Activated CD4-positive, CD25-positive, alpha-beta regulatory T cell treated with anti-CD3 and anti-CD28 coated beads, Interleukin-2, amount 50 U/mL, for 72 hours (primary cell): ENCODE results near the gene NFAT5.
"Not testable (repeated sequence)": the region's sequence is repeated elsewhere in the genome, so short reads cannot be mapped to it uniquely, and the experiment has no call there.

Experiments used
- DNase-seq: peaks from one replicate; pipeline ENCODE4 v3.0.0; 2021

NFAT5 gene

GRCh38 chr16:69598045-69598444, 32.3 kb downstream of the NFAT5 start:
- no peak for DNase-seq

GRCh38 chr16:69599731-69600130, 34.0 kb downstream of the NFAT5 start:
- no peak for DNase-seq

GRCh38 chr16:69600202-69600601, 34.4 kb downstream of the NFAT5 start:
- DNase-seq, result no peak

- DNase-seq, result no peak
Observed at GRCh38 chr16:69601250-69601649, 35.5 kb downstream of the NFAT5 start.

- no peak for DNase-seq
Observed at GRCh38 chr16:69606985-69607384, 41.2 kb downstream of the NFAT5 start.

GRCh38 chr16:69607674-69608073, 41.9 kb downstream of the NFAT5 start:
- DNase-seq, result no peak

- DNase-seq, result no peak
Observed at GRCh38 chr16:69610356-69610755, 44.6 kb downstream of the NFAT5 start.

- DNase-seq, result no peak
Observed at GRCh38 chr16:69611103-69611640, 45.4 kb downstream of the NFAT5 start.

GRCh38 chr16:69613378-69614154, 47.8 kb downstream of the NFAT5 start:
- no peak for DNase-seq

- no peak for DNase-seq
Observed at GRCh38 chr16:69615528-69615927, 49.8 kb downstream of the NFAT5 start.

GRCh38 chr16:69616082-69616481, 50.3 kb downstream of the NFAT5 start:
- DNase-seq, result no peak

- DNase-seq, result no peak
Observed at GRCh38 chr16:69618307-69618706, 52.5 kb downstream of the NFAT5 start.

- no peak for DNase-seq
Observed at GRCh38 chr16:69618721-69619120, 53.0 kb downstream of the NFAT5 start.

- DNase-seq, result no peak
Observed at GRCh38 chr16:69619514-69619913, 53.7 kb downstream of the NFAT5 start.

GRCh38 chr16:69620573-69620972, 54.8 kb downstream of the NFAT5 start:
- no peak for DNase-seq

- DNase-seq, result no peak
Observed at GRCh38 chr16:69621225-69621624, 55.5 kb downstream of the NFAT5 start.

GRCh38 chr16:69626256-69626655, 60.5 kb downstream of the NFAT5 start:
- no peak for DNase-seq

- DNase-seq, result no peak
Observed at GRCh38 chr16:69632828-69633227, 67.1 kb downstream of the NFAT5 start.

GRCh38 chr16:69633375-69633774, 67.6 kb downstream of the NFAT5 start:
- DNase-seq, result no peak

- DNase-seq, result not testable (repeated sequence)
Observed at GRCh38 chr16:69636563-69637146, 70.9 kb downstream of the NFAT5 start.

GRCh38 chr16:69637206-69637865, 71.6 kb downstream of the NFAT5 start:
- DNase-seq, result not testable (repeated sequence)

GRCh38 chr16:69643997-69644396, 78.2 kb downstream of the NFAT5 start:
- not testable (repeated sequence) for DNase-seq

GRCh38 chr16:69644790-69645189, 79.0 kb downstream of the NFAT5 start:
- no peak for DNase-seq

- no peak for DNase-seq
Observed at GRCh38 chr16:69647020-69647419, 81.3 kb downstream of the NFAT5 start.
